GM18909 (cell line): ENCODE measurements around the gene NDUFB1.

Experiments
- ATAC-seq: cut with Tn5 transposase; IDR thresholded peaks from one replicate; pipeline ENCODE4 v1.9.1; 2021; ENCODE audit warnings: mild to moderate bottlenecking; ENCODE audit not compliant: unreplicated experiment, poor library complexity

NDUFB1 gene

GRCh38 chr14:92121670-92122350, at the start of gene NDUFB1, which contains the start of gene CPSF2:
NDUFB1 (minus strand) TSS chr14:92121706; CDS start chr14:92117637, 4,069 bp downstream.
CPSF2 (plus strand) TSS chr14:92121969; CDS start chr14:92130985, 9,016 bp downstream.
- peak; percentile 89 for ATAC-seq

- no peak for ATAC-seq
Observed at GRCh38 chr14:92164958-92165357, 43.5 kb upstream of the NDUFB1 start.

- ATAC-seq: no peak
Observed at GRCh38 chr14:92161521-92161920, 40.0 kb upstream of the NDUFB1 start.

GRCh38 chr14:92160619-92161018, 39.1 kb upstream of the NDUFB1 start:
- no peak for ATAC-seq

- ATAC-seq: no peak
Observed at GRCh38 chr14:92154283-92154942, 32.9 kb upstream of the NDUFB1 start.

GRCh38 chr14:92153581-92153980, 32.1 kb upstream of the NDUFB1 start:
- ATAC-seq: no peak

GRCh38 chr14:92144708-92145107, 23.2 kb upstream of the NDUFB1 start:
- ATAC-seq: no peak

- no peak for ATAC-seq
Observed at GRCh38 chr14:92143962-92144361, 22.5 kb upstream of the NDUFB1 start.

GRCh38 chr14:92143309-92143708, 21.8 kb upstream of the NDUFB1 start:
- no peak for ATAC-seq

- ATAC-seq: no peak
Observed at GRCh38 chr14:92135269-92135668, 13.8 kb upstream of the NDUFB1 start.

GRCh38 chr14:92134456-92134855, 12.9 kb upstream of the NDUFB1 start:
- ATAC-seq: no peak

- no peak for ATAC-seq
Observed at GRCh38 chr14:92122761-92123160, 1.3 kb upstream of the NDUFB1 start.

- ATAC-seq: peak; percentile 14
Observed at GRCh38 chr14:92122351-92122677, 808 bp upstream of the NDUFB1 start.

- ATAC-seq: peak; percentile 3
Observed at GRCh38 chr14:92121207-92121669, 268 bp downstream of the NDUFB1 start.

- no peak for ATAC-seq
Observed at GRCh38 chr14:92109490-92109889, 12.0 kb downstream of the NDUFB1 start.

GRCh38 chr14:92108345-92109254, 12.9 kb downstream of the NDUFB1 start:
- ATAC-seq: no peak

GRCh38 chr14:92106143-92106926, 15.2 kb downstream of the NDUFB1 start, which contains the start of gene ATXN3:
ATXN3 (minus strand) TSS chr14:92106582; CDS start chr14:92106552, 30 bp downstream.
- peak; percentile 89 for ATAC-seq

GRCh38 chr14:92105893-92106142, 15.7 kb downstream of the NDUFB1 start:
- peak; percentile 13 for ATAC-seq

GRCh38 chr14:92105073-92105892, 16.2 kb downstream of the NDUFB1 start:
- no peak for ATAC-seq
